SW480 (cell line): ENCODE data around the gene BGLAP.

Source experiments
- DNase-seq: peaks from one replicate; pipeline ENCODE4 v3.0.0-alpha.2; 2016; ENCODE audit warnings: low spot score

Gene BGLAP

GRCh38 chr1:156226782-156227181 lies 15.2 kb upstream of the BGLAP start:
- no peak for DNase-seq

DNA sequence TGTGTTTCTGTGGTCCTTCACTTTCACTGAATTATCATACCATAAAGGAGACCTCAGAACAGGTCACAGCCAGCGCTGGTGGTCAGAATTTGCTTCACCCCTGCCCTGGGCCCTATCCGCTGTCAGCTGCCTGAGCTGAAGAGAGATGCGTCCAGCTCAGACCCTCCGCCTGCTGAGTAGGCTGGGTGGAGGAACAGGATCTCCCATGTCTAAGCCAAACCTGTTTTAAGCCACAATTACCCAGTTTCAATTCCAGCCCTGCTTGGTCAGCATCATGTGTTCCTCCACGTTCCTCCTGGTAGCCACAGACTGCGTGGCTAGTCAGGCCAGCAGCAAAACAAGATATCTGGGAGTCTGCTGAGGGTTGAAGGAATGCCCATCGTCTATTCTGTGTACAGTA lies 13.5 kb upstream of the BGLAP start:
- no peak for DNase-seq

- DNase-seq, result no peak
Measured at GRCh38 chr1:156229809-156230472, 12.0 kb upstream of the BGLAP start.

DNA sequence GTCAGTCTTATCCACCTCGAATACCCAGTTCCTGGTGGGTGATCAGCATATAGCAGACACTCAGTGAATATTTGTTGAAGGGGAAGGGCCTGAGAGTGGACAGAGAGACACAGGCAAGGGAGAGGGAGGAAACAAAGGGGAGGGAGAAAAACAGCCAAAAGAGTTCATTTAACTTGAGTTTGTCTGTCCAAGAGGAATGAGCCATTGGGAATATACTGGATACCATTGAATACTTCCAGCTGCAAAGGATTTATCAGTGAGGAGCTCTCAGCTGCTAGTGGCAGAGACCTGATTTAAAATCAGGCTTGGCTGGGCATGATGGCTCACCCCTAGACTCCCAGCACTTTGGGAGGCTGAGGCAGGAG lies 11.5 kb upstream of the BGLAP start:
- DNase-seq, result no peak

GRCh38 chr1:156232201-156232894 lies 9.6 kb upstream of the BGLAP start:
- DNase-seq, result no peak

- no peak for DNase-seq
Measured at GRCh38 chr1:156233426-156234127, 8.4 kb upstream of the BGLAP start.

GRCh38 chr1:156236164-156236563 lies 5.8 kb upstream of the BGLAP start:
- no peak for DNase-seq

GRCh38 chr1:156238248-156238647 lies 3.7 kb upstream of the BGLAP start:
- DNase-seq, result no peak

DNA sequence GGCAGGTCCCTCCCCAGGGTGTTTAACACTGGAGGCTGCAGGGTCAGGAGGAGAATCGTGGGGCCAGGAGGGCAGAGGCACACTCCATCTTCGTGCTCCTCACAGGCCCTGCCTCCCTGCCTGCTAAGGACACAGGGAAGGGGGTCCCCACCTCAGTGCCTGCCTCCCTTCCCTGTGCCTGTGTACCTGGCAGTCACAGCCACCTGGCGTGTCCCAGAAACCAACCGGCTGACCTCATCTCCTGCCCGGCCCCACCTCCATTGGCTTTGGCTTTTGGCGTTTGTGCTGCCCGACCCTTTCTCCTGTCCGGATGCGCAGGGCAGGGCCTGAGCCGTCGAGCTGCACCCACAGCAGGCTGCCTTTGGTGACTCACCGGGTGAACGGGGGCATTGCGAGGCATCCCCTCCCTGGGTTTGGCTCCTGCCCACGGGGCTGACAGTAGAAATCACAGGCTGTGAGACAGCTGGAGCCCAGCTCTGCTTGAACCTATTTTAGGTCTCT lies 623 bp upstream of the BGLAP start:
- peak; percentile 87 for DNase-seq

GRCh38 chr1:156242738-156243137 lies 754 bp downstream of the BGLAP start:
- DNase-seq, result no peak

GRCh38 chr1:156244126-156244525 lies 2.1 kb downstream of the BGLAP start:
- DNase-seq, result no peak

GRCh38 chr1:156244712-156245111 lies 2.7 kb downstream of the BGLAP start:
- DNase-seq, result no peak

GRCh38 chr1:156245451-156246232 lies 3.7 kb downstream of the BGLAP start:
- DNase-seq, result peak; percentile 54

GRCh38 chr1:156246241-156246780 lies 4.3 kb downstream of the BGLAP start:
- no peak for DNase-seq

GRCh38 chr1:156246781-156247459 lies 4.9 kb downstream of the BGLAP start:
- no peak for DNase-seq

- peak; percentile 51 for DNase-seq
Measured at GRCh38 chr1:156247460-156248322, 5.7 kb downstream of the BGLAP start, which contains the start of gene PAQR6. PAQR6 (minus strand) TSS chr1:156248056; CDS start chr1:156246731, 1,325 bp downstream.

GRCh38 chr1:156248323-156248683 lies 6.3 kb downstream of the BGLAP start:
- DNase-seq, result no peak

- no peak for DNase-seq
Measured at GRCh38 chr1:156249593-156249992, 7.6 kb downstream of the BGLAP start.

DNA sequence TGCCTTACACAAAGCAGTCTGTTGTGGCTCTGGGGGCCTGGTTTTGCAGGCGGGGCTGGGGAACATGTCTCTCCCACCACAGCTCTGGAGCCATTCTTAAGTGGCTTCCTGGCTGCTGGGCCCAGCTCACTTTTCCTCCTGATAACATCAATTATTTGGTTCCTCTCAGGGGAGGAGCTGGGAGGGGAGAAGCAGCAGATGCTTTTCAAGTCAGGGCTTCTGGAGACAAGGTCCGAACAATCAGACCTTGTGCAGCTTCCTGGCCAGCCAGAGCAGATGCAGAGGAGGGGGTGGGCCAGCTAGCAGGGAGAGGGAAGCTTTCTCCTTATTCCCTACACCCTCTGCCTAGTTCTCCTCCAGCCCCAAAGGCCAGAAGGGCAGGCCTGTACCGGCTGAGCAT lies 9.5 kb downstream of the BGLAP start:
- no peak for DNase-seq

DNA sequence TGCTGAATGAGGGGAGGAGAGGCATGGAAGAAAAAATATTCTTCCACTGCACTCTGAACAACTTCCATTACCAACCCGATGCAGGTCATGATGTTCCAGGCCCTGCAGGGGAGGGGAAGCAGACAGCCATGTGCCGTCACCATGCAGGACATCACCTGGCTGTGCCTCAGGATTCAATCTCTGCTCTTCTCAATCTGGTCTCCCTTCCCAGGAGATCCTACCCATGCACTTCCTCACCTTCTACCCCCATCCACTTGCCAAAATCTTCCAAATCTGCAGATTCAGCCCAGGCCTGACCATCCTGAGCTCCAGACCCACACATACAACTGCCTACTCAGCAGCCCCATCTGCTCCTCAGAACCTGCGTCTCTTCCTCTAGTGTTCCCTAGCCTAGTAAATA lies 11.7 kb downstream of the BGLAP start:
- no peak for DNase-seq
